DMS53 (cell line): Measurements from ENCODE around the gene CSNK1G3.

Source experiments
- DNase-seq: peaks from one replicate; lab custom pipeline; 2025; lab: John Stamatoyannopoulos, UW

CSNK1G3 gene

DNA sequence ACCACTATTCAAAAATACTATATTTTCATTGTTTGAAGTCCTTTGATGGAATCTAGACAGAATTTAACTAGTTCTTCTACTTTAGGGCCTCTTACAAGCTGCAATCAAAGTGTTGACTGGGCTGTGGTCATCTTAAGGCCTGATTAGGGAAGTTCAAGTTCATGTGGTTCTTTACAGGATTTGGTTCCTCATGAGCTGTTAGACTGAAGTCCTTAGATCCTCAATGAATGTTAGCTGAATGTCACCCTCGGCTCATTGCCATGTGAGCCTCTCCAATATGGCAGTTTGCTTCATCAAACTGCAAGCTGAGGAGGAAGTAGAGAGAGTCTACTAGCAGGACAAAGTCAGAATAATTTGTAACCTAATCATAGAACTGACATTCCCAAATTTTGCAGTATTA lies 135.1 kb downstream of the CSNK1G3 start:
- no peak for DNase-seq

DNA sequence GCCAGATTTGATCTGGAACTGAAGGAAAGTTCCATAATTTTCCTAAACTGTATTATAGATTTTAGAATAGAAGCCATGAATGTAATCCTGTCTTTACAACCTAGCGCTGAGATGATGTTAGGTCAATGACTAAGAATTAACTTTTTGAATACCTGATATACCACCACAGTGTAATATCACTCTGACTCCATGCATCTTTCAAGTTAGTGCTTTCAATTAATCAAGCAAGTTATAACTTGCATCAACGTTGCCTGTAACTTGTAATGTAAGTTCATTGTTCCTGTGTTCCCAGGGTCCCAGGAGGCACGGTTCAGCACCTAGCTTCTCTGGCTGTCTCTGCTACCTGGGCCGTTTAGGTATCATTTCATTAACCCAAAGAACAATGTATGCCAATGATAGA lies 139.3 kb downstream of the CSNK1G3 start:
- no peak for DNase-seq

DNA sequence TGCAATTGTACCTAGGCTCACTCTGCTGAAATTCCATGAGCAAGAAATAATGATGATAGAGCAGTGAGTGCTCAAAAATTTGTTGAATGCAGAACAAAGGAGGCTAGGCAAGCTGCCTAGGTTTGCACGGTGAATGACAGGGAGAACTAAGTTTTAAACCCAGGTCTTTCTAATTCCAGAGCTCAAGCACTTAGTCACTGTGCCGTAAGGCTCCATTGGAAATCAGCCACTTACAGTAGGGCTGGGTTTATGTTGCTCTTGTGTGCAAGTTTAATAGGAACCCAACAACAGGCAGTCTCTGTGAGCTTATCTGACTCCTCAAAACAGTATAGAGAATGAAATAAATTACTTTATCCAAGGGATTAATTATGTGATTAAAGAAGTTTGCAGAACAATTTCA lies 147.0 kb downstream of the CSNK1G3 start:
- no peak for DNase-seq

DNA sequence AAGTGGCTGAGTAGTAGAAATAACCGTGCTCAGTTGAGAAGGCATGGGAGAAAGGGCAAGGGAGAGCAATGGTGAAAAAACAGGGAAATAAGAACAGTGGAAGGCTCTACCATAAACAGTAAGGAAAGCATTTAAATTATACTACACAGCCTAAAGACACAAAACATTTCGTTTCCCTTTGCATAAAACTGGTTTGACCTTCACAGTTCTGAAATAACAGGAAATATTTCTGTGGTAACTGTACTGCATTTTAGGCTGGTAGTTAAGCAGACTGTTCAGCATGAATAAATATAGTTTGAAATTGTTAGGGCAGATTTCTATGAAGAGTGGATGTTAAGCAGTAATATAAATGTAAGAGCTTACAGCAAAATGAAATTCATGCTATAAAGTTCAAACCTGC lies 147.5 kb downstream of the CSNK1G3 start:
- no peak for DNase-seq

DNA sequence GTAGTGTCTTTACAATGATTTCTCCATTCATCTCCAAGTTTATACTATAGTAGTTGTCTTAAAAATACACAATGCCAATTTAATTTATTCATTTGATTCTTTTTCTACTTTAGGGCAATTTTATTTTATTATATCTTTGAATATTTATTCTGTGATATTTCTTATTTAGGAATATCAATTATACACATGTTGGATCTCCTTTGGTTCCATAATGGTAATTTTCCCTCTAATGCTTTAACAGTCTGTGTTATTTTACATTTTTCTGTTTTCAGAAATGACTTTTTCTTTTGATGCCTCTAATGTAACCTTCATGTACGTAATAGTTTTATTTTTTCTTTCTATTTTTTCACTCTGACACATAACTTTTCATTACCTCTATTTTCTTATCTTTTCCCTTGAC lies 153.0 kb downstream of the CSNK1G3 start:
- no peak for DNase-seq

DNA sequence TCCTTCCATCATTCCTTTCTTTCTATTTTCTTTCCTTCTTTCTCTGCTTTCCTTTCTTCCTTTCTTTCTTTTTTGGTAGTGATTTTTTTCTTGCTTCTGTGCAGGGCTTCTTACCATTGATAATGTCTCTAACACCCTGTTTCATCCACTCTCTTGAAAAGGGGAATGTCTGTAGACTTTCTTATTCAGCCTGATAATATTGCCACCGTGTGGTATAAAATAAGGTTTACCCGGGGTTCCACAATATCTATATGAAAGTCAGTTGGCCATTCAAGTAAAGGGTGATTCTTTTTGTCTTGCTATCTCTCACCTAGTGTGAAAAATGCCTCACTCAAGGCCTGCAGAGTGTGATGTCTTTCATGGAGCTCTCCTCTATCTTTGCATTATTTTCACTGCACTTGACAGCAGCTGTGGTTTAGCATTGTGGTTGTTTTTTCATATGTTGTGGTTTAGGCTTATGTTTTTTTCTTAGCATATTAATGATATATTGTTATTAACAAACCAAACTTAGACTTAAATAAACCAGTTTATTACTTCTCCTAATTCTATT lies 153.9 kb downstream of the CSNK1G3 start:
- peak; percentile 25 for DNase-seq
